ENCODE measurements around the gene CPED1.

The CPED1 gene

GRCh38 chr7:121339082-121339481 is 350.6 kb downstream of the CPED1 start:
- no peak for TF ChIP-seq CTCF (IDR thresholded peaks at IDR 0.05)

GRCh38 chr7:121341933-121342332 is 353.4 kb downstream of the CPED1 start:
- no peak for TF ChIP-seq CTCF (IDR thresholded peaks at IDR 0.05)

- TF ChIP-seq CTCF (IDR thresholded peaks at IDR 0.05): no peak
These were observed 354.1 kb downstream of the CPED1 start for GRCh38 chr7:121342631-121343030.

GRCh38 chr7:121343302-121343701 is 354.8 kb downstream of the CPED1 start:
- TF ChIP-seq CTCF (IDR thresholded peaks at IDR 0.05): no peak

- no peak for TF ChIP-seq CTCF (IDR thresholded peaks at IDR 0.05)
These were observed 355.6 kb downstream of the CPED1 start for GRCh38 chr7:121344093-121344492.

GRCh38 chr7:121344497-121344896 is 356.0 kb downstream of the CPED1 start:
- TF ChIP-seq CTCF (IDR thresholded peaks at IDR 0.05): no peak

All from LNCAP (cell line).